DND-41 (cell line): ENCODE measurements around the gene PRKCE.

Experiments used
- ATAC-seq: fragments of 200-7000 bp; cut with Tn5 transposase; 3 replicates; pipeline ENCODE4 v1.9.1; 2021; ENCODE audit warnings: low read depth; ENCODE audit not compliant: insufficient read depth
- DNase-seq: peaks from one replicate; pipeline ENCODE4 v3.0.0-alpha.2; 2020
- H2AFZ ChIP-seq: 2 replicates; pipeline ENCODE4 v1.6.0; 2012; ENCODE audit warnings: low read depth, low read length
- H3K27ac ChIP-seq: 2 replicates; pipeline ENCODE4 v1.5.1; 2012; ENCODE audit warnings: low read length, inconsistent platforms
- H3K27me3 ChIP-seq: fragments of 200-600 bp; sonication (generic); 2 replicates; pipeline ENCODE4 v1.6.0; 2012; ENCODE audit warnings: low read length, mild to moderate bottlenecking, inconsistent platforms; ENCODE audit not compliant: insufficient read depth, poor library complexity
- H3K36me3 ChIP-seq: 2 replicates; pipeline ENCODE4 v1.5.1; 2012; ENCODE audit warnings: low read length, inconsistent platforms; ENCODE audit not compliant: insufficient read depth
- H3K4me1 ChIP-seq: 2 replicates; pipeline ENCODE4 v1.5.1; 2012; ENCODE audit warnings: mild to moderate bottlenecking, low read length; ENCODE audit not compliant: insufficient read depth
- H3K4me2 ChIP-seq: 2 replicates; pipeline ENCODE4 v1.6.0; 2012; ENCODE audit warnings: mild to moderate bottlenecking, moderate library complexity, low read length, inconsistent platforms; ENCODE audit not compliant: insufficient read depth
- H3K4me3 ChIP-seq, 2 experiments: fragments of 200-600 bp in 1 of 2; shearing (Covaris generic) in 1 of 2; 2 replicates each; pipeline ENCODE4 v1.5.1; 2012 to 2016; ENCODE audit warnings: inconsistent platforms in 2 of 2, low read length in 2 of 2, mild to moderate bottlenecking in 2 of 2, low read depth in 1 of 2, moderate library complexity in 1 of 2
- H3K79me2 ChIP-seq: 2 replicates; pipeline ENCODE4 v1.6.0; 2012; ENCODE audit warnings: low read length, inconsistent platforms; ENCODE audit not compliant: insufficient read depth
- H3K9ac ChIP-seq: 2 replicates; pipeline ENCODE4 v1.6.0; 2012; ENCODE audit warnings: low read depth, mild to moderate bottlenecking, inconsistent platforms, low read length, moderate library complexity
- H3K9me3 ChIP-seq: 2 replicates; pipeline ENCODE4 v1.5.1; 2012; ENCODE audit warnings: low read length, moderate library complexity, mild to moderate bottlenecking, inconsistent platforms; ENCODE audit not compliant: insufficient read depth, severe bottlenecking
- H4K20me1 ChIP-seq: 2 replicates; pipeline ENCODE4 v1.6.0; 2012; ENCODE audit warnings: low read length; ENCODE audit not compliant: insufficient read depth
- EZH2 ChIP-seq: IDR thresholded peaks from 3 replicates; pipeline ENCODE4 v1.6.1; 2012; ENCODE audit warnings: borderline replicate concordance, low read depth, mild to moderate bottlenecking, moderate library complexity, low read length, inconsistent platforms; ENCODE audit not compliant: severe bottlenecking
- TF ChIP-seq, protein P1 (sequence below): IDR thresholded peaks from 2 replicates; pipeline ENCODE4 v1.5.1; 2012; ENCODE audit warnings: borderline replicate concordance, low read length, moderate library complexity, mild to moderate bottlenecking; ENCODE audit not compliant: poor library complexity, severe bottlenecking; ENCODE audit errors: extremely low read depth

PRKCE gene

DNA sequence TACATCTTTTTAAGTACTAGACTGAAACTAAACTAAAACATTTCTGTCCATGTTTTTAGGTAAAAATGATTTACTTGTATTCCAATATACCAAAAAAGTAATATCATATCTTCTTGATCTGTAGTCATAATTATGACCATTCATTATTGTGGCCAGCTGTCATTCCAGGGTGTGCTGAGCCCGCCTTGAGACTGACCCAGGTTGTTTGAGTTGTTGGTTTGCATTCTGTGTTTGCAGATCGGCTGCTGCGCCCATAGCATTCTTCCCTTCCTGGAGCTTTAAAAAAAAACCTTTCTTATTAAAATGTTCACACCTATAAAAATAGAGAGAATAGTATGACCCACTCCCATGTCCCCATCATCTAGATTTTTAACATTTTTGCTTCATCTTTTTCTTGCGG is 101.9 kb downstream of the PRKCE start:
- TF ChIP-seq, protein P1, sequence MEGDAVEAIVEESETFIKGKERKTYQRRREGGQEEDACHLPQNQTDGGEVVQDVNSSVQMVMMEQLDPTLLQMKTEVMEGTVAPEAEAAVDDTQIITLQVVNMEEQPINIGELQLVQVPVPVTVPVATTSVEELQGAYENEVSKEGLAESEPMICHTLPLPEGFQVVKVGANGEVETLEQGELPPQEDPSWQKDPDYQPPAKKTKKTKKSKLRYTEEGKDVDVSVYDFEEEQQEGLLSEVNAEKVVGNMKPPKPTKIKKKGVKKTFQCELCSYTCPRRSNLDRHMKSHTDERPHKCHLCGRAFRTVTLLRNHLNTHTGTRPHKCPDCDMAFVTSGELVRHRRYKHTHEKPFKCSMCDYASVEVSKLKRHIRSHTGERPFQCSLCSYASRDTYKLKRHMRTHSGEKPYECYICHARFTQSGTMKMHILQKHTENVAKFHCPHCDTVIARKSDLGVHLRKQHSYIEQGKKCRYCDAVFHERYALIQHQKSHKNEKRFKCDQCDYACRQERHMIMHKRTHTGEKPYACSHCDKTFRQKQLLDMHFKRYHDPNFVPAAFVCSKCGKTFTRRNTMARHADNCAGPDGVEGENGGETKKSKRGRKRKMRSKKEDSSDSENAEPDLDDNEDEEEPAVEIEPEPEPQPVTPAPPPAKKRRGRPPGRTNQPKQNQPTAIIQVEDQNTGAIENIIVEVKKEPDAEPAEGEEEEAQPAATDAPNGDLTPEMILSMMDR, result no peak
- H3K27me3 ChIP-seq, result no peaks in the 10 kb centered on the region
- H3K79me2 ChIP-seq, result no peaks in the 10 kb centered on the region
- H3K9ac ChIP-seq, result no peak overlapping the region
- no peak overlapping the region for H3K27ac ChIP-seq
- no peaks in the 10 kb centered on the region for H3K9me3 ChIP-seq
- no peaks in the 10 kb centered on the region for H3K36me3 ChIP-seq
- H4K20me1 ChIP-seq, result peaks cover 12% of the 10 kb centered on the region
- H3K4me2 ChIP-seq, result no peak overlapping the region
- H3K4me3 ChIP-seq, result no peak overlapping the region
- no peak overlapping the region for H2AFZ ChIP-seq
- H3K4me1 ChIP-seq, result no peaks in the 10 kb centered on the region
- DNase-seq, result no peak
- no peak for ATAC-seq

GRCh38 chr2:45754131-45755010 is 102.9 kb downstream of the PRKCE start:
- TF ChIP-seq EZH2, result no peak
- TF ChIP-seq, protein P1, result no peak
- DNase-seq, result no peak
- no peak overlapping the region for H2AFZ ChIP-seq
- no peaks in the 10 kb centered on the region for H3K27me3 ChIP-seq
- no peaks in the 10 kb centered on the region for H3K4me1 ChIP-seq
- H3K27ac ChIP-seq, result no peak overlapping the region
- H3K4me3 ChIP-seq, result no peak overlapping the region
- peaks cover 18% of the 10 kb centered on the region for H4K20me1 ChIP-seq
- H3K36me3 ChIP-seq, result no peaks in the 10 kb centered on the region
- no peak overlapping the region for H3K9ac ChIP-seq
- H3K79me2 ChIP-seq, result no peaks in the 10 kb centered on the region
- H3K4me2 ChIP-seq, result no peak overlapping the region
- H3K9me3 ChIP-seq, result no peaks in the 10 kb centered on the region
- peak; percentile 68; the same call in 2 of the 3 replicates for ATAC-seq

DNA sequence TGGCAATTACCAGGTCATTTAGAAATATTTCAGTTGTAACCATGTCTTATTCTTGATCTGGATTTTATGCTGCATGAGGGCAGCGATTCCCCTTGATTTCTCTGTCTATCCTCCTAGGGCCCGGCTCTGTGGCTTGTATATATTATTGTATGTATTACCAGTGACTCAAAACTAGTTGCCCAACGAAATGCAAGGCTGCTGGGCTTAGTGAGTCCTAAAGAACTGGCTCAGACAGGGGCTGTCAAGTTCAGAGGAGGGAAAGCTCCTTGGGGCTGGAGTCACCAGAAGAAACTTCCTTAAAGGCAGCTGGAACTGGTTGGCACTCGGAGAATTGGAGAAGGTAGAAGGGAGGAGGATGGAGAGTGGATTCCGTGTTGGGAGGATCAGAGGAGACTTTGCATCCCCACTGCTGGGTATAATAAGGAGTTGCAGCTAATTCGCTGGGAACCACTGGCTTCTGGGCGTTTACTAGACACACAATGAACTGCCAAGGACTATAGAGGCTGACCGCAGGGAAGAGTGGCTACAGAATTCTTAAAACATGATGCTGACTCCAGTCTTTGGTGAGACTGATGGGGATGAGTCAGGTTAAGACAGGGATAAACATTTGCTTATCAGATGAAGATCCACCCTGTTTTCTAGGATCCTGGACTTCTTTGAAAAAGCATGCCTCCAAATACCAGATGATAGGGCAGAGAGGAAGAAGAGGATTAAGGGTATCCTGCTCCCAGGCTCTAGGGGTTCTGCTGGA is 104.3 kb downstream of the PRKCE start:
- Histone ChIP-seq H2AFZ (no peak overlapping the region), H3K4me2 (no peak overlapping the region), H3K27me3 (no peaks in the 10 kb centered on the region), H3K36me3 (no peaks in the 10 kb centered on the region), H3K9me3 (no peaks in the 10 kb centered on the region), H4K20me1 (peaks cover 17% of the 10 kb centered on the region), H3K79me2 (no peaks in the 10 kb centered on the region), H3K4me3 (no peak overlapping the region), H3K4me1 (no peaks in the 10 kb centered on the region), H3K9ac (no peak overlapping the region), H3K27ac (no peak overlapping the region)
- no peak for DNase-seq
- ATAC-seq, result no peak
- TF ChIP-seq EZH2, result no peak
- TF ChIP-seq, protein P1, result no peak
